WTC11 (cell line): ENCODE measurements around the gene GABRQ.

Experiments used
- CTCF ChIP-seq: fragments of 200-600 bp; IDR thresholded peaks from 2 replicates; pipeline ENCODE4 v1.8.0; 2022; ENCODE audit warnings: antibody characterized with exemption
- USF1 ChIP-seq: sonication (generic); formaldehyde crosslinking; IDR thresholded peaks from 2 replicates; pipeline ENCODE4 v1.8.0; 2022; ENCODE audit warnings: mild to moderate bottlenecking, missing genetic modification reagents
- ZBTB43 ChIP-seq: sonication (generic); formaldehyde crosslinking; IDR thresholded peaks from 2 replicates; pipeline ENCODE4 v1.8.1; 2023; ENCODE audit warnings: mild to moderate bottlenecking, missing genetic modification reagents
- ZMAT4 ChIP-seq: fragments of 250-450 bp; sonication (Bioruptor Pico); IDR thresholded peaks from 2 replicates; pipeline ENCODE4 v1.9.0; 2021; ENCODE audit warnings: mild to moderate bottlenecking

- no peak for TF ChIP-seq CTCF
- no peak for TF ChIP-seq USF1 (CRISPR knock-in tag)
- TF ChIP-seq ZBTB43 (CRISPR knock-in tag): no peak
- TF ChIP-seq ZMAT4 (CRISPR knock-in tag): no peak
These were observed 9.3 kb downstream of the GABRQ start for GRCh38 chrX:152646961-152647360.
